ENCODE data around the gene ARAP1.

DNA sequence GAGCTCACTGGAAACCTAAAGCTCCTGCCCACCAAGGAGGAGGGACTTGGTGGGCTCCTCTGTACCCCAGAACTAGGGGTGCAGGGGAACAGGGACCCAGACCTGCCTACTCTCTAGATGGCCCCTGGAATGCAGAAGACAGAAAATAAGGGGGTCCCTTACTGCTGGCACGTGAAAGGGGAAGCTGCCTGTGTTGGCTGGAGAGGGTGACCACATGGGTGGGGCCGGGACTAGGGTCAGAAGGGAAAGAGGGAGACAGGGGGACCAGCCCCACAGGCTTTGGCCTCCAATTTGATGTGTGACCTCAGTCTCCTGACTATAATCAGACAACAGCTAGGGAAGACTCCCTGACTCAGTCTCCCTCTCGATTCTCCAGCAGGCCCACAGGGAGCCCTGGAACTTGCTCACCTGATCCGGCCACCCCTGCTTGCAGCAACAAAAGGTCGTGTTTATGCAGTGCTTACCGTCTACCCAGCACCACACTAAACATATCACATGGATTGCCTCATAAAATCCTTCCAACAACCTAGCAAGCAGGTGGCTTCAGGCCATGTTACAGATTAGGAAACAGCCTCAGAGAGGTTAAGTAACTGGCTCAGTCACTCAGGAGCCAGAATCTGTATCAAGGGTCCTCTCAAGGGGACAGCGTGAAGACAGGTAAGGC lies 10.2 kb downstream of the ARAP1 start:
- TF ChIP-seq, protein P1, sequence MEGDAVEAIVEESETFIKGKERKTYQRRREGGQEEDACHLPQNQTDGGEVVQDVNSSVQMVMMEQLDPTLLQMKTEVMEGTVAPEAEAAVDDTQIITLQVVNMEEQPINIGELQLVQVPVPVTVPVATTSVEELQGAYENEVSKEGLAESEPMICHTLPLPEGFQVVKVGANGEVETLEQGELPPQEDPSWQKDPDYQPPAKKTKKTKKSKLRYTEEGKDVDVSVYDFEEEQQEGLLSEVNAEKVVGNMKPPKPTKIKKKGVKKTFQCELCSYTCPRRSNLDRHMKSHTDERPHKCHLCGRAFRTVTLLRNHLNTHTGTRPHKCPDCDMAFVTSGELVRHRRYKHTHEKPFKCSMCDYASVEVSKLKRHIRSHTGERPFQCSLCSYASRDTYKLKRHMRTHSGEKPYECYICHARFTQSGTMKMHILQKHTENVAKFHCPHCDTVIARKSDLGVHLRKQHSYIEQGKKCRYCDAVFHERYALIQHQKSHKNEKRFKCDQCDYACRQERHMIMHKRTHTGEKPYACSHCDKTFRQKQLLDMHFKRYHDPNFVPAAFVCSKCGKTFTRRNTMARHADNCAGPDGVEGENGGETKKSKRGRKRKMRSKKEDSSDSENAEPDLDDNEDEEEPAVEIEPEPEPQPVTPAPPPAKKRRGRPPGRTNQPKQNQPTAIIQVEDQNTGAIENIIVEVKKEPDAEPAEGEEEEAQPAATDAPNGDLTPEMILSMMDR (IDR thresholded peaks at IDR 0.05): no peak
- no peak for TF ChIP-seq POLR2A (IDR thresholded peaks at IDR 0.05)
